NOMO-1 (cell line): ENCODE measurements around the gene RARRES2.

Source experiments
- DNase-seq, 2 experiments: peaks; one replicate each; lab custom pipeline; 2025; ENCODE audit not compliant: unreplicated experiment in 2 of 2; lab: John Stamatoyannopoulos, UW

Gene RARRES2

DNA sequence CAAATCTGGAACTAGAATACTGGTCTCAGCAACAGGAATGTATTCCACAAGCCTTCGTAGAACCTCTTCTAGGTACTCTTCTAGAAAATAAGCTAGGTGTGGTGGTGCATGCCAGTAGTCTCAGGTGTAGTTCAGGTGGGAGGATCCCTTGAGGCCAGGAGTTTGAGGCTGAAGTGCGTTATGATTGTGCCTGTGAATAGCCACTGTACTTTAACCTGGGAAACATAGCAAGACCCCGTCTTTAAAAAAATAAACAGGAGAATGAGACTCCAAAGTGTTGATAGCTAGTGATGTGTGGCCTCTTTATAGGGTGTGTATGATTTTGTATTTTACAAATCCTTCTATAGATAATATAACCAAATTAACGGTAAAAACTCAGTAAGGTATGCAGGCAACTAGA, 36.2 kb upstream of the RARRES2 start:
- DNase-seq = no peak

DNA sequence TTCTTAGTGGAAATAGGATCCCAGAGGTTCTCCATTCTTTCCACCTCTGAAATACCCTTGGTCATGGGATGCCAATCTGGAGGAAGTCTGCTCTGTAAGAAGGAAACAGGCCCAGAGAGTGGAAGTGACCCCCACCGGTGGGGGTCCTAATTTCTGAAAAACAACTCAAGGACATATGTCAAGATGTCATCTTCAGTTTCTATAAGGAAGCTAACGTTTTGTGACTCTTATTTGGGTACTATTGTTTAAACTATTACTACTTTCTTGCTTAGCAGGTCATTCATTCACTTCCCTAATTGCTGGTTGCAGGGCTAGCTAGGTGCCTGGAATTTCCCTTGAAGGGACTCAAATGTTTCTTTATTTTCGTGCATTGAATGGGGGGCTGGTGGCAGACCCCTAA, 35.8 kb upstream of the RARRES2 start:
- no peak for DNase-seq

DNA sequence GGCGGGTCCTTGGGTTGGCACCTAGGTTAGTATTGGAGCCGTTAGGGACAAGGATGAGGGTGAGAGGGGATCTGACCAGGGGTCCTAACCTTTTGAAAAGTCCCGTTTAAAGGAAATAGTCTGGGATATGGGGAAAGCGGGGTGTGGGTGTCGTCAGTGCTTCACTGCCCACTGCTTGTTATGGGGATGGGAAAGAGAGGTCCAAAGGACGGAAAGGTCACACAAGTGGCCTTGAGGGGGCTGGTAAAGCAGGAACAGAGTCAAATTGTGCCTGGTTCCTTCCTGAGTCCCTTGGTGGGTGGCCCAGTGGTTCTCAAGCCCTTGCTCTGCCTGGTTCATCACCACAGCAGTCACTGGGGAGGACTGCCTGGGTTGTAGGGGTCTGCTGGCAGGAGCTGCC, 35.1 kb upstream of the RARRES2 start:
- no peak for DNase-seq

DNA sequence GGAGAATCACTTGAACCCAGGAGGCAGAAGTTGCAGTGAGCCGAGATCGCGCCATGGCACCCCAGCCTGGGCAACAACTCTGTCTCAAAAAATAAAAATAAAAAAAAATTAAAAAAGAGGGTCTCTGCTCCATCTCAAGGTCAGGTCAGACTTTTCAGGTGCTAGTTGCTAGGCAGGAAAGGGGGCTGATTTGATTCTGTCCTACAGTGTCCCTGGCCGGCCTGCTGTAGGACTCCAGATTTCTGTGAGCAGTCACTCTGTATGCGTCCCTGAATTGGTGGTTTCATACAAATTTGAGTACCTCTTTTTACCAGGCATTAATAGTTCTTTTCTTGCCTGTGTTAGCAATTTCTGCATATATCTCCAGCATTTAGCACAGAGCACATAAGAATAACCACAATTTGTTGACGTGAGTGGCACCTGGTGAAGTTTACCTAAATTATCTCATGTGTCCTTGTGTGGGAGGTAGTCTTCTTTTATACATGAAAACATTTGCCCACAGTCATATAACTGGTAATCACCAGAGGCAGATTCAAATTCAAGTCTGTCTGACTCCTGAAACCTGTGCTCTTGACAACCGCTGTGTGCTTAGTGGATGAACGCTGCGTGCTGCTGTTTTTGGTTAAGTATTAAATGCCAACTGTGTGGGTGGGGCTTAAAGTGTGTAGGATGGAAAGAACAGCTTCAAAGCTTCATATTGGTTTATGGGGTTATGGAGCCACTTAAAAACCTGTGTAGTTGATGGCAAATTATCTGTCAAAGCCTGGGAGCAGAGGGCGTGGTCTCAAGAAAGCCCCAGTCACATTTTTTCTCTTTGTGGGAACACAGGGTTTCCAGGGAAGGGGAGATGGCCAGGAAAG, 34.5 kb upstream of the RARRES2 start:
- no peak for DNase-seq

DNA sequence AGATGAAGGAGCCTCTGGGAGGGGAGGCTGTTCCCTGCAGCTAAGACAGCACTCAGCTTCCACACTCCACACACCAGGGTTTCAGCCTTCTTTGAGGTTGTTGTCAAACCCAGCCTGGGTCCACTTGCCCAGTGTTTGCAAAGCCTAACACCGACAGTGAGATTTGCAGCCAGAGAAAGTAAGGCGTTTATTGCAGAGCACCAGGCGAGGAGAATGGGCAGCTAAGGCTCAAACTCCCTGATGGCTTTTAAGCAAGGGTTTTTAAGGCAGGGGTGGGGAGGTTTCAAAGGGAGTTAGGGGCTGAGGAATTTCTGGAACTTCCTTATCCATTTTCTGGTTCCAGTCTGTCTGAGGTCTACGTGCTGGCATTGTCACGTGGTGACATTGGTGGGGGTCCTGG, 33.0 kb upstream of the RARRES2 start:
- no peak for DNase-seq

DNA sequence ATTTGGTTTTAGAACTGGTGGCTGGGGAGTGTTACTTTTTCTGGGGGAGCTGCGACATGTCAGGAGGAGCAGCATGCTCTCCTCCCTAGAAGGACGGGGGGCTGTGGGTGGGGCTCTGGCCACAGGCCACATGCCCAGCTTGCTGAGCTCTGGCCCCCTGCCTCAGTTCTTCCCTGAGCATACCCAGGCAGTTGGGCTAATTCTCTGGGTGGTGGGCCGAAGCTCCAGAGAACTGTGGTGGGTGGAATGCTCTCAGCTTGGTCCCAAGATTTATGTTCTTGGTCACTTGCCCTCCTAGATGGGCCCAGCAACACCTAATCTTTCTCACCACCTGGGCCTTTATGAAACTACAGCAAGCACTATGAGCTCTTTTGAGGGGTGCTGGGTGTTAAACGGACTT, 32.6 kb upstream of the RARRES2 start:
- no peak for DNase-seq

DNA sequence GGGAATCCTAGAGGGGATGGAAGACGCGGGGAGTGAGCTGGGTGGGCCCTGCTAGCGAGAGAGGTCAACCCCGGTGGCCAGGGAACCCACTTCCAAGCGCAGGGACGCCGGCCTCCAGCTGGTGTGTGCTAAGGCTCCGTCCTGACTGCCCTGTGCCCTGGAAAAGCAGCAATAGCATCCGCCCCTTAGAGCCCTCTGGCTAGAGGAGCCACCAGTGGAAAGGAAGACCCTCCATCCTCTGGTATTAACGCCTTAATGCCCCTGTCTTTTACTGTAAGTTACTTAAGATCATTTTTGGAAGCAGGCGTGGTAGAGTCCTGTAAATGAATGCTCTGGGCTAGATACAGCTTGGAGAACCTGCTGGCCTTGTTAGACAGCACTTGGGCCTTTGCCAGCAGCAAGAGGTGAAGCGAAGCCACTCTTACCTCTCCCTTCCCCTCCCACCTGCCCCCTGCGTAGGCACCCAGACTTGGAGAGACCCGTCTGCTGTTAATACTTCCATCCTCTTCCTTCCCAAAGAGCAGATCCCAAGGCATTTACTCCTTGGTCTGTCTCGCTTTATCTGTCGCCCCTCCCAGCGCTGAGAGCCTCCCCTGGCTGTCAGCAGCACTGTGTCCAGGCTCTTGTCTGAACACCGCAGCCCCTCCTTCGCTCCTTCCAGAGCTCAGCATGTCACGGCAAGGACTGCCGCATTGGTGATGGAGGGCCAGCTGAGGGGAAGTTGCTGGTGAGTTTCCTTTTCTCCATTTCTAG, 31.8 kb upstream of the RARRES2 start:
- no peak for DNase-seq

DNA sequence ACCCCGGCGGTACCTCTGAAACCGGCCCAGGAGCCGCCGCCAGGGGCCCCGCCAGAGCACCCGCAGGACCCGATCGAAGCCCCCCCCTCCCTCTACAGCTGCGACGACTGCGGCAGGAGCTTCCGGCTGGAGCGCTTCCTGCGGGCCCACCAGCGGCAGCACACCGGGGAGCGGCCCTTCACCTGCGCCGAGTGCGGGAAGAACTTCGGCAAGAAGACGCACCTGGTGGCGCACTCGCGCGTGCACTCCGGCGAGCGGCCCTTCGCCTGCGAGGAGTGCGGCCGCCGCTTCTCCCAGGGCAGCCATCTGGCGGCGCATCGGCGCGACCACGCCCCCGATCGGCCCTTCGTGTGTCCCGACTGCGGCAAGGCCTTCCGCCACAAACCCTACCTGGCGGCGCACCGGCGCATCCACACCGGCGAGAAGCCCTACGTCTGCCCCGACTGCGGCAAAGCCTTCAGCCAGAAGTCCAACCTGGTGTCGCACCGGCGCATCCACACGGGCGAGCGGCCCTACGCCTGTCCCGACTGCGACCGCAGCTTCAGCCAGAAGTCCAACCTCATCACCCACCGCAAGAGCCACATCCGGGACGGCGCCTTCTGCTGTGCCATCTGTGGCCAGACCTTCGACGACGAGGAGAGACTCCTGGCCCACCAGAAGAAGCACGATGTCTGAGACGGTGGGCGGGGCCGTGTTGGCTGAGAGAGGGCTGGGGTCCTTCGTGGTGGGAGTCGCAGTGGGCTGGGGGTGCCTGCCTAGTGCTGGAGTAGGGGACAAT, 31.0 kb upstream of the RARRES2 start:
- no peak for DNase-seq

DNA sequence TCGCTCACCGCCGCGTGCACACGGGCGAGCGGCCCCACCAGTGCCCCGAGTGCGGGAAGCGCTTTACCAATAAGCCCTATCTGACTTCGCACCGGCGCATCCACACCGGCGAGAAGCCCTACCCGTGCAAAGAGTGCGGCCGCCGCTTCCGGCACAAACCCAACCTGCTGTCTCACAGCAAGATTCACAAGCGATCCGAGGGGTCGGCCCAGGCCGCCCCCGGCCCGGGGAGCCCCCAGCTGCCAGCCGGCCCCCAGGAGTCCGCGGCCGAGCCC, 30.5 kb upstream of the RARRES2 start:
- DNase-seq = no peak

DNA sequence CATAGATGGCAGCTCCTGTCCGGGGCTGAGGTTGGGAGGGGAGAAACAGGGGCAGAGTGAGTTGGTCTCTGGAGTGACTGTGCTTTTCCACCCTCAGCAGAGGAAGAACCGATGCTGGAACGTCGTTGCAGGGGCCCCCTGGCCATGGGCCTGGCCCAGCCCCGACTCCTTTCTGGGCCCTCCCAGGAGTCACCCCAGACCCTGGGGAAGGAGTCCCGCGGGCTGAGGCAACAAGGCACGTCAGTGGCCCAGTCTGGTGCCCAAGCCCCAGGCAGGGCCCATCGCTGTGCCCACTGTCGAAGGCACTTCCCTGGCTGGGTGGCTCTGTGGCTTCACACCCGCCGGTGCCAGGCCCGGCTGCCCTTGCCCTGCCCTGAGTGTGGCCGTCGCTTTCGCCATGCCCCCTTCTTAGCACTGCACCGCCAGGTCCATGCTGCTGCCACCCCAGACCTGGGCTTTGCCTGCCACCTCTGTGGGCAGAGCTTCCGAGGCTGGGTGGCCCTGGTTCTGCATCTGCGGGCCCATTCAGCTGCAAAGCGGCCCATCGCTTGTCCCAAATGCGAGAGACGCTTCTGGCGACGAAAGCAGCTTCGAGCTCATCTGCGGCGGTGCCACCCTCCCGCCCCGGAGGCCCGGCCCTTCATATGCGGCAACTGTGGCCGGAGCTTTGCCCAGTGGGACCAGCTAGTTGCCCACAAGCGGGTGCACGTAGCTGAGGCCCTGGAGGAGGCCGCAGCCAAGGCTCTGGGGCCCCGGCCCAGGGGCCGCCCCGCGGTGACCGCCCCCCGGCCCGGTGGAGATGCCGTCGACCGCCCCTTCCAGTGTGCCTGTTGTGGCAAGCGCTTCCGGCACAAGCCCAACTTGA, 29.9 kb upstream of the RARRES2 start:
- DNase-seq = no peak

DNA sequence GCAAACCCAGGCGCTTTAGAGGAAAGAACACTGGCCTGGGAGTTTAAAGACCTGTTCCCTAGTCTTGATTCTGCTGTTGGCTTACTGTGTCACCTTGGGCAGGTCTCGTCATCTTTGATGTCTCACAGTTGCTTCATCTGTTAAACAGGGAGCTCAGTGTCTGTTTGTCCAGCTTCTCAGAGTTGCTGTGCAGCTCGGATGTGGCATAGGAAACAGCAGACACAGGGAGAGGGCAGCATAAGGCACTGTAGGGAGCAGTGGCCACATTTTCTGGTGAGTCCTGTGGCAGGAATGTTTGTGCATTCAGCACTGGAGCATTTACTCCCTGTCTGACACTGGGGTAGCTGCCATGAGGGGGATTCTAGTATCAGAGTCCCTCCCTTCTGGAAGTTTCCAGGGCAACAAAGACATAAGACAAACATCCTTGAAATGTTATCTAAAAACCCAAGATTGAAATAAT, 29.2 kb upstream of the RARRES2 start:
- DNase-seq = no peak

DNA sequence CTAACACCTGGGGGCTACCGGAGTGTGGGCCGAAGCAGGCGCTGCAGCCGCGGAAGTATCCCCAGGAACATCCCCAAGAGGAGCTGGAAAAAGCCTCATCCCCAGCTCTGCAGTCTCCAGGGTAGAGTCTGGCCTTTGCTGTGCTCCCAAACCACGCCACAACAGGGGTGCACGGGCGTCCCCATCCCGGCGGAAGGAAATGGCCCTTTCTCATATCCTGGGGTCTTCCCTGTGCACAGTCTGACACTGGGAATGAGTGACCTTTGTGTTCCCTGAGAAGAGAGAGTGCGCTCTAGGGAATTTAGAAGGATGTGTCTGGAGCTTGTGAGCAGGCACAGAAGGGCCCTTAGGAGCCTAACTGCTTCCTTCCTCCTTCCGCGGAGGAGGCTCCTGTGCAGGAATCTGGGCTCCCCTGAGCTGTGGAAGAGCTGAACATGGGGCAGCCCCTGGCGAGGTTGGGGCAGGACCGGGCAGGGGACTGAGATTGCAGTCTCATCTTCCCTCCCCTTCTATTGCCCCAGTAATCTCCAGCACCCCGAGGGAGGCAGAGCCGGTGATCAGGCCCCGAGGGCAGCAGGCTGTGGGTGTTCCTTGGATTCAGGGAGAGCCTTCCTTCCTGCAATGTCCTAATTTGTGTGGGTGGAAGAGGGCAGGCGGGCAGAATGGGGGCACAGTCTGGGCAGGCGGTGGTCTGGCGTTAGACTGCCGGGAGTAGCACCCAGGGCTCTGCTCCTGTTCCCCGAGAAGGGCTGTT, 28.5 kb upstream of the RARRES2 start:
- DNase-seq = no peak

DNA sequence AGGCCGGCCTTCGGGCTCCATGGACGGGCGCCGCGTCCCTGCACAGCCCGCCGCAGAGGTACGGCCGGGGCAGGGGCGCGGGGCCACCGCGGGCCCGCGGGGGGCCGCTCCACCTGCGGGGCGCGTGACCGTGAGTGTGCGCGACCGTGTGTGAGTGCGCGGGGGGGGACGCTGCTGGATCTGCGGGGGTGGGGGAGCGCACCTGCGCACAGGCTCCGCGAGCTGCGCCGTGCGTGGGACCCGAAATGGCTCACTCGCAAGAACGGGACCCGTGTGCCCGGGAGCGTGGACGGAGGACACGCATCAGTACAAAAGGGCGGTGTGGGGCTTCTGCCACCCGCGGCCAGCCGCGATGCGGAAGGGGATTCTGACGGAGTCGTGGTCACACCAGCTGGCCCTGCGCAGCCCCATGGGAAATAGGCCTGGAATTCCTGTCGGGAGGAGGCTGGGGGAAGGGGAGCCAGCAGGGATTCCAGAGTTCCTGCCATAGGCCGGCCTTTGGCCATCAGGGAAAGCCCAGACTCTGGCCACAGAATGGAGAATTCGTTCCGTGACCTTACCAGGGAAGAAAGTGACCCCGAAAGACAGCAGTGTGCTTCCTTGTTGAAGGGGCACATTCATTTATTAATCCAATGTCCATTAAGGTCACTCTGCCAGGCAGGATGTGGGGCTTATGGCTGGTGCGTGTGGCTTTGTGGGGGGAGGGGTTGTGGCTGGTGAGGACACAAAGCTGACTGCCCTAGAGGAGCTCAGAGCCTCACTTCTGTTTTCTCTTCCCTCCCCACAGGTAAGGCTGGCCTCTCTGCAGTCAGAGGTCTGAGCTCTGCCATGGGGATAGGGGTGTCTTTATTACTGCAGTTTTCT, 27.7 kb upstream of the RARRES2 start:
- DNase-seq = peak; percentile 10 to 32

DNA sequence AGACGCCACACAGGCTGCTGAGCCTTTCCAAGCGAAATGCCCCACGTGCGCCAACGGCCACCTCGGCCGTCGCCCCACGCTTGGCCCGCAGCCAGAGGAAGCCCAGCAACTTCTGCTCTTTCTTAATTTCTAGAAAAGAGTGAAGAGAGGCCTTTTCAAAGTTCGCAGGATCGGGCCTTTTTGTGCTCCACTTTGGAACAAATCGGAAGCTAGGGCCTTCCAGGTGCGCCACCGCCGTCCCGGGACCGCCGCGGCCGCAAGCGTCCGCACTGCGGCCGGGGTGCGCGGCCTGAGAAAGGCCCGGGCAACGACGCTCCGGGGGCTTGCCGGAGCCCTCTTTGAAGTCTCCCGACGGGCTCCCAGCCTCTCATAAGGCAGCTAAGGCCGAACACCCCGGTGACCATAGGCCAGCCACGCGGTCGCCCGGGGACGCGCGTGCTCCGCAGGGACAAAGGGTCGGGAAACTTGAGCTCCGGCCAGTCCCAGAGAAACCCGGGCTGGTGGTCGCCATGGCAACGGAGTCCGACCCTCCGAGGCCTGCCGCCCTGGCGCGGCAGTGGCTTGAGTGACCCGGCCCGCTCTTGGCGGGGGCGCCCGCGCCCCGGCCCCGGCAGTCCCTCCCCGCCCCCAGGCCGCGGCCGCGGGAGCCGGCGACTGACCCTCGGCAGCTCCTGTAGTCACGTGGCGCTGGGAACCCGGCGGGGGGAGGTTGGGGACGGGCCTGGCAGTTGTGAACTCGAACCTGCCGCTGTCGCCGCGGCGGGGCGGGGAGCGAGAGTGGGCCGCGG, 26.9 kb upstream of the RARRES2 start, which contains the start of gene REPIN1:
Gene REPIN1, plus strand, starts transcription at position 727 of the 788 bp plus-strand sequence. CDS start 890 bp downstream, outside the sequence.
- peak; percentile 50 to 66 for DNase-seq

DNA sequence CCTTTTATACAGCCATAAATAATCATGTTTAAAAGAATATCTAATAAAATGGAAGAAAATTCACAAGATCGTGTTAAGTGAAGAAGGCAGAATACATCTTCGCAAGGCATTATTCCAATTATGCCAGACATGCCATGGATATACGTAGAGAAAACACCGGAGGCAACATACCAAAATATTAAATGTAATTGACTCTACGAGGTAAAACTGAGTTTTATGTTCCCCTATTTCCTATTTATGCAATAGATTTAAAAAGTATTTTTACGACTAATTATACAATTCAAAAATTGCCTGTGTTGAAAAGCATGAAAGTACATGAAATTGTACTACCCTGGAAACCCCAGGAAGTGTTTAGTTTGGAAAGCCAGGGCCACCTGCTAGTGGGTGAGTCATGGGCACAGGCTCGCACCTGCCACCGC, 26.3 kb upstream of the RARRES2 start:
- no peak for DNase-seq

DNA sequence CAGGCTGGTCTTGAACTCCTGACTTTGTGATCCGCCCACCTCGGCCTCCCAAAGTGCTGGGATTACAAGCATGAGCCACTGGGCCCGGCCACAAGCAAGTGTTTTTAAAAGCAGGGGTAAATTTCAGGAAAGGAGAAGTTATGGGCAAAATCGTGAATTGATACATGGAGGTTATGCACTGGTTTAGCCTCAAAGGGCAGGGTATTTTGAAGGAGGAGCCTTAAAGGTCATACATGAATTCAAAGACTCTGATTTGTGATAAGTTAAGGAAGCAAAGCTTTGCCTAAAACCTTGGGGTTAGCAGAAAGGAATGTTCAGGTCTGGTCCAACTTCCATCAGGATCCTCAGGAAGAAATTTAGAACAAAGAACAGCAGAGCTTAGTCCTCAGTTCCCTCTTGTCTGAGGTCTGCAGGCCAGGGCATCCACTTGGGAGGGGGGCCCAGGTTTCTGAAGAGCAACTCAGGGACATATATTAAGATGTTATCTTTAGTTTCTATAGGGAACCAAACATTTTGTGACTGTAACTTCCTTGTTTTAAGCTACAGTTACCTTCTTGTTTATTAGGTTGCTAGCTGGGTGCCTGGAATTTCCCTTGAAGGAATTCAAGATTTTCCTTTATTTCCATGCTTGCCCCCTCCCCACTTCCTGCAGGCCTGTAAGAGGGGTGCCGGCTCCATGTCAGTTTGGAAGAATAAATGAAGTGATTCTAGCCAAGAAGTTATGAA, 24.4 kb upstream of the RARRES2 start:
- DNase-seq = peak; percentile 57 to 78

DNA sequence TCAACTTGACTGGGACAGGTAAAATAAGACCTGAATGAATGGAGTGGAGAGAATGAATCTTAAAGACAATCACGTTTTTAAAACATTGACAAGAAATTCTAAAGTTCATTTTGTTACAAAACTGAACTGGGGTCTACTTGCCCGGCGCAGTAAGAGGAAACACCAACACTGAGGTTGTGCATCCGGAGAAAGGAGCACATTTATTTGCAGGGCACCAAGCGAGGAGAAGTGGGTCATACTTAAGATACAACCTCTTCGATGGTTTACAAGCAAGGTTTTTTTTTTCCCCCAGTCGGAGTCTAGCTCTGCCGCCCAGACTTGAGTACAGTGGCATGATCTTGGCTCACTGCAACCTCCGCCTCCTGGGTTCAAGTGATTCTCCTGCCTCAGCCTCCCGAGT, 23.8 kb upstream of the RARRES2 start:
- no peak for DNase-seq
